HG02943 (cell line): ENCODE results near the gene MZT1.
"Not testable (repeated sequence)": the region's sequence is repeated elsewhere in the genome, so short reads cannot be mapped to it uniquely, and the experiment has no call there.

Experiments used
- ATAC-seq: cut with Tn5 transposase; IDR thresholded peaks from one replicate; pipeline ENCODE4 v1.9.1; 2021; ENCODE audit warnings: mild to moderate bottlenecking, low read depth, moderate library complexity; ENCODE audit not compliant: unreplicated experiment

Gene MZT1

DNA sequence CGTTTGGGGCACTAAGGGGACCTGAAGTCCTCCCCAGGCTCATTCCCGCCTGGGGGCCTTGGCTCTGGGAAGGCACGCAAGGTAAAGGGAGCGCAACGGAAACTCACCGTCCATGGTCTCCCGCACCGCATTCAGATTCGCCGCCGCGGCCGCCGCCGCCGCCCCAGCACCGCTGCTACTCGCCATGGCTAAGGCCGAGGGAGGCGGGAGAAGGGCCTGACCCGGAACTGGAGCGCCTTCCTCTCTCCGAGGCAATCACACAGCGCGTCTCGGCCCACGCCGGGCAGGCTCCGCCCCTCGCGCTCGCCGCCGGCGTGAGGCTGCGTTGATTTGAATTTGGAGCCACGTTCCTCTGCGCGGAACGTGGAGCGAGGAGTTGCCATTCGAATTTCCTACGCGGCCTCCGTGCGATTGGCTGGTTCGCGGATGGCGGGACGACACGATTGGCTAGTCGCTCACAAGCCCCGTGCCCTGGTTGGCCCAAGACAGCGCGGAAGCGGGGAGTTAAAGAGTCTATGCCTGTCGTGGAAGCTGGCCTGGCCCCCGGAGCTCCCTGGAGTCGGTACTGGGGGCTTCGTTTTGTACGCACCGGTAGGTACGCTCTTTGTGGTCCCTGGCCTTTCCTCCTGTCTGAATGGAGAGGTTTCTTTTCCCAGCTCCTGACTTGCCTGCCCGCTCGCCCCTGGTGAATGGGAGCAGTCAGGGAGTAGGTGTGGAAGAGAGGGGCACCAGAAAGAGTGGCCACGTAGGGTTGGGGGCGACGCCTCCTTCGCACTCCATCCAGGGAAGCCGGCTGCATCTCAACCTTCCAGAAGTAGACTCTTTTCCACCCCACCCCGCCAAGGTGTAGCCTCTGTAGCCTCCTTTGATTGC is at the start of gene MZT1, which contains the start of gene BORA:
MZT1 (minus strand) TSS at position 213 of the 873 bp plus-strand sequence; CDS start at position 186, 27 bp downstream.
BORA (plus strand) TSS at position 507 of the 873 bp plus-strand sequence. CDS start 1,018 bp downstream, outside the sequence.
- peak; percentile 95 for ATAC-seq

DNA sequence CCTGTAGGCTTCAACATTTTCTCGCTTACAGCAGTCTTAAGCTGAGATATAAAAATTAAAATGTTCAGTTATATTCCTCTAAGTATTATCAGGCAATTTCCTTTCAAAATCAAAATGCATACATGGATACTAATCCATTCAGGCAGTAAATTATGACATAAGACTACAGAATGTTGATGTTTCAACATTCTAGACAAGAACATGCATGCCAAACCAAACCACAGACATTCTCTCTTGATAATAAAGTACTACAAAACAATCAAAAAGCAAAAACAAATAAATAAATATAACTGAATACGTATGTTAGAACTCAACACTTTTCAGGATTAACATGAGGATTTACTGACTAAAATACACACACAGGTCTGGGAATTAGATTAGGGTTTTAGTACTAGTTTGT is 46.6 kb upstream of the MZT1 start:
- no peak for ATAC-seq

- no peak for ATAC-seq
These were observed 36.0 kb upstream of the MZT1 start for GRCh38 chr13:72763411-72763810.

DNA sequence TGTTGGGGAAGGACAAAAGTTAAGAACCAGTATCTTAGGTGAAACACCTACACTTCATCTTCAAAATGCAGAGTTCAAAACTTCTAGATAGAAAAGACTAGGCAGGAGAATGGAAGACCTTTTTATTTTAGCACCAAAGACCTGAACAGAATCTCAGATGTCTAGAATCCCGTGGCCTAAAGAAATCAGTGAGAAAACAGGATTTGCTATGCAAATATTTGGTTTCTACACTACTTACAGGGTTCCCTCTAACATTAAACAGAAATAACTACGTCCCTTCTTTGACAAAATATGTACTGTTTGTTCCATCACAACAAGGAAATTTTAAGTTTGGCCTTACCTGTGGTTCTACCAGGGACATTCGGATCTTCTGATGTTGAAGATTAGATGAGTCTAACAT is 32.8 kb upstream of the MZT1 start:
- ATAC-seq = no peak

GRCh38 chr13:72757792-72758535 is 30.5 kb upstream of the MZT1 start:
- ATAC-seq = no peak

DNA sequence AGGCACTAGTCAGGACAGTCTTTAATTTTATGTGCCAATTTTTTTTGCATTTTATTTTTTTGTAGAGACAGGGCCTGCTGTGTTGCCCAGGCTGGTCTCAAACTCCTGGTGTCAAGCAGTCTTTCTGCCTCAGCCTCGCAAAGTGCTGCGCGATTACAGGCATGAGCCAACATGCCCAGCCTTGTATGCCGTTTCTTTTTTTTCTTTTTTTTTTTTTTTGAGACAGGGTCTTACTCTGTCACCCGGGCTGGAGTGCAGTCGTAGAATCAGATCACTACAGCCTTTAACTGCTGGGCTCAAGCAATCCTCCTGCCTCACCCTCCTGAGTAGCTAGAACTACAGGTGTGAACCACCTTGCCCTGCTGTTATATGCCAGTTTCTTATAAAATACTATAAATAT is 26.7 kb upstream of the MZT1 start:
- ATAC-seq = no peak

GRCh38 chr13:72751220-72751619 is 23.8 kb upstream of the MZT1 start:
- ATAC-seq = no peak

DNA sequence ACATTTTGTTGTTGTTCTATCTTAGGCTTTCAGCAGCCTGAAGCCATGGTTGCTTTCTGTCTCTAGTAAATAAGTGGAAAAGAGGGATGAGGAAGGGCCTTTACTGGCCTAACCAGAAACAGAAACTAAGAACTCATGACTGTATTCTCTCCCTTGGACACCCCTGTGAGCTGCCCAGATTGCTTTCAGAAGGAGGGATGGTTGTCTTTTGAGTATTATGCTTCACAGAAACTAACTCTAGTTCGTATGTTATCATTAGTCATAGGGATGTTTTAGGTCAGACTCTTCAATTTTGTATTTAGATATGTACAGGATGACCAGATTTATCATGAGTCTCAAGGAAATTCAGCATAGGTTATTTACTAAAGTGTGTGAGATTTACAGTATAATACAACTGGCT is 17.8 kb upstream of the MZT1 start:
- no peak for ATAC-seq

- no peak for ATAC-seq
These were observed 12.6 kb upstream of the MZT1 start for GRCh38 chr13:72740015-72740414.

DNA sequence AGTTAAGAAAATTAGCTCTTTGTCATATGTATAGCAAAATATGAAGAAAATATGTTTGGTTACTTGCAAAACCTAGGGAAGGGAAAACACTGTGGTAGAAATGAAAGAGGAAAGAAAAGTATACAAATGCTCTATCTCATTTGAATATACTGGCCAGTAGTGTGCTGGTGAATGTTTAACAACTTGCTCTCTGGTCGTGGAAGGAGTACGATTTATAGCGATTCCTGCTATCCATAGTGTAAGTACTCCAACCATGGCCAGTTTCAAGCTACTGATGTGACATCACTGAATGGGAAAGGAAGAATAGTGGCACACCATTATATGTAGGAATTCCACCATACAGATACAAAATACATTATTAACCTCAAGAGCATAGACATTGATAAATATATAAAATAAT is 9.6 kb upstream of the MZT1 start:
- ATAC-seq = no peak

- ATAC-seq = no peak
These were observed 819 bp upstream of the MZT1 start for GRCh38 chr13:72728290-72728605.

- peak; percentile 26 for ATAC-seq
These were observed 558 bp downstream of the MZT1 start for GRCh38 chr13:72726726-72727416.

DNA sequence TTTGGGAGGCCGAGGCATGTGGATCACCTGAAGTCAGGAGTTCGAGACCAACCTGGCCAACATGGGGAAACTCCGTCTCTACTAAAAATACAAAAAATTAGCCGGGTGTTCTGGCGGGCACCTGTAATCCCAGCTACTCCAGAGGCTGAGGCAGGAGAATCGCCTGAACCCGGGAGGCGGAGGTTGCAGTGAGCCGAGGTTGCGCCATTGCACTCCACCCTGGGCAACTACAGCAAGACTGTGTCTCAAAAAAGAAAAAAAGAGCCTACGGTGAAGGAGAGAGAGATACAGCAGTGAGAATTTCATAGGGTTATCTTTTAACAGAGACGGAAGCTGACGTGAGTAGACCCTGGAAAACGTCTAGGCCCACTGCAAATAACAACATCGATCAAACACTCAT is 1.2 kb downstream of the MZT1 start:
- ATAC-seq = not testable (repeated sequence)

DNA sequence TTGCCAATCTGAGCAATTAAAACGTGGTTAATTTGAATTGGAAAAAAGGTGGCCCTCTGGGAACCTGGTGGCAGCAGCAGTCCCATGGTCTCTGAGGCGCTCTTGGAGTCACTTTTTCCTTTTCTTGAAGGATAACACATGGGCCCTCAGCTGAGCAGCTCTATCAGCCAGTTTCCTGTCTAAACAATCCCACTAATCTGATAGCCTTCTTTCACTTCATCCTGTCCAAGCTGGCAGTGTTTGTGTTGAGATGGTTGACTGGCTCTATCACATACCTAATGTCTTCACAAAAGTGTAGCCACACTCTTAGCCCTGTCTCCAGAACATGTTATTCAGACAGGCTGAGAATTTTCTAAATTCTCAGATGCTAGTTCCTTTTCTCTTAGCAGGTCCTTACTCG is 10.7 kb downstream of the MZT1 start:
- no peak for ATAC-seq

DNA sequence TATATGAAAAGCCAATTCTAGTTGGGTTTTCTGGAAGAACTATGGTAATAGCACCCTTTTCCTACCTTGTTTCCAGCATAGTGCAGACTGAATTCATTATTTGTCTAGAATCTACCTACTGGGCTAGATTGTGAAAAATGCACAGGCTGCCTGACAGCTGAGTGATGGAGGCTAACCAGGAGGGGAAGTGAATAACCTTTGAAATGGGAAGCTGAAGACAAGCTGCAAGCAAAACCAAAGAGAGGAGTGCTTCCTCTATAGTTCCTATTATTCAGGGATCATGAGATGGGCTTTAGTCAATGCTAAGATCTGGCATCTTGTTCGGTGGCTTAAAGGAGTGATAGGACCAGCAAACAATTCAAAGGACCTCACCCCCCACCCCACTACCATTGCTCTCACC is 26.9 kb downstream of the MZT1 start:
- ATAC-seq = no peak

GRCh38 chr13:72698164-72698563 is 29.3 kb downstream of the MZT1 start:
- ATAC-seq = no peak

GRCh38 chr13:72696579-72696978 is 30.9 kb downstream of the MZT1 start:
- no peak for ATAC-seq

- ATAC-seq = no peak
These were observed 33.1 kb downstream of the MZT1 start for GRCh38 chr13:72694314-72694713.

DNA sequence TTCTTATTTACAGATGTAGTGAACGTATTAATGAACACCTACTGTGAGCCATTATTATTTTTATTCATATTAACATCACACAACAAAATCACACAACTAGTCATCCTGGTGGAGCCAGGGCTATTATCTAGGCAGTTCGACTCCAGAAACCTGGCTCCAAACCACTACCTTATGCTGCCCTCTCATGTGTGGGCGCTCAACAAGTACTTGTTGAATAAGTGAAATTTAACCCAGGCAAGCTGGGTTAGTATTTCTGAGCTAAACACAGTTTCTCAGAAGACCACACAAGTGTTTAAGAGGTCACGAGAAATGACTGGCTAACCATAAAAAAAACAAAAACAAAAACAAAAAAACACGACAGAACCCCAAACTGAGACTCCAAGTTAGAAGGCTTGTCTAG is 33.6 kb downstream of the MZT1 start:
- ATAC-seq = no peak

- no peak for ATAC-seq
These were observed 34.4 kb downstream of the MZT1 start for GRCh38 chr13:72692884-72693514.
